SK-N-SH treated with all-trans-retinoic acid at 6 μM for 48 hours (cell line): ENCODE data around the gene P2RY1.

Source experiments
- ATAC-seq: fragments of 200-7000 bp; cut with Tn5 transposase; 3 replicates; pipeline ENCODE4 v1.9.1; 2020; ENCODE audit warnings: mild to moderate bottlenecking, moderate library complexity
- ARNTL ChIP-seq: fragments of 450-650 bp; formaldehyde crosslinking; IDR thresholded peaks from 2 replicates; pipeline ENCODE4 v1.5.0; 2020; ENCODE audit warnings: low read depth, mild to moderate bottlenecking, moderate library complexity, borderline replicate concordance
- BACH2 ChIP-seq: fragments of 250-450 bp; sonication (Bioruptor Pico); IDR thresholded peaks from 2 replicates; pipeline ENCODE4 v1.9.0; 2021; ENCODE audit warnings: mild to moderate bottlenecking, borderline replicate concordance
- CSDC2 ChIP-seq: fragments of 250-450 bp; sonication (Bioruptor Pico); IDR thresholded peaks from 2 replicates; pipeline ENCODE4 v1.5.0; 2020; ENCODE audit warnings: mild to moderate bottlenecking, moderate library complexity
- ESRRG ChIP-seq: fragments of 250-450 bp; sonication (Bioruptor Pico); IDR thresholded peaks from 2 replicates; pipeline ENCODE4 v1.6.1; 2021; ENCODE audit warnings: mild to moderate bottlenecking
- GLIS3 ChIP-seq: fragments of 250-450 bp; sonication (Bioruptor Pico); IDR thresholded peaks from 2 replicates; pipeline ENCODE4 v1.5.0; 2020; ENCODE audit warnings: mild to moderate bottlenecking, moderate library complexity
- ISL1 ChIP-seq: fragments of 250-450 bp; sonication (Bioruptor Pico); IDR thresholded peaks from 2 replicates; pipeline ENCODE4 v2.1.2; 2022; ENCODE audit warnings: mild to moderate bottlenecking, moderate library complexity
- OSR1 ChIP-seq: fragments of 250-450 bp; sonication (Bioruptor Pico); IDR thresholded peaks from 2 replicates; pipeline ENCODE4 v1.8.0; 2022; ENCODE audit warnings: moderate library complexity, mild to moderate bottlenecking, inconsistent platforms
- PPARA ChIP-seq: fragments of 250-450 bp; sonication (Bioruptor Pico); IDR thresholded peaks from 2 replicates; pipeline ENCODE4 v1.5.0; 2020; ENCODE audit warnings: mild to moderate bottlenecking, borderline replicate concordance
- RARB ChIP-seq: fragments of 250-450 bp; sonication (Bioruptor Pico); IDR thresholded peaks from 2 replicates; pipeline ENCODE4 v1.8.0; 2021; ENCODE audit warnings: mild to moderate bottlenecking, moderate library complexity
- SNAI2 ChIP-seq: fragments of 250-450 bp; sonication (Bioruptor Pico); IDR thresholded peaks from 2 replicates; pipeline ENCODE4 v1.5.0; 2020; ENCODE audit warnings: mild to moderate bottlenecking, moderate library complexity
- TCF4 ChIP-seq: fragments of 250-450 bp; sonication (Bioruptor Pico); IDR thresholded peaks from 2 replicates; pipeline ENCODE4 v1.8.0; 2021; ENCODE audit warnings: mild to moderate bottlenecking, moderate library complexity, borderline replicate concordance
- TOX ChIP-seq: fragments of 250-450 bp; sonication (Bioruptor Pico); IDR thresholded peaks from 2 replicates; pipeline ENCODE4 v1.8.0; 2021; ENCODE audit warnings: mild to moderate bottlenecking, moderate library complexity, borderline replicate concordance
- ZC3H10 ChIP-seq: fragments of 250-450 bp; sonication (Bioruptor Pico); IDR thresholded peaks from 2 replicates; pipeline ENCODE4 v1.5.1; 2021; ENCODE audit warnings: mild to moderate bottlenecking, moderate library complexity
- ZFP3 ChIP-seq: fragments of 250-450 bp; sonication (Bioruptor Pico); IDR thresholded peaks from 2 replicates; pipeline ENCODE4 v1.5.0; 2020; ENCODE audit warnings: mild to moderate bottlenecking, moderate library complexity
- ZFP30 ChIP-seq: fragments of 450-650 bp; formaldehyde crosslinking; IDR thresholded peaks from 2 replicates; pipeline ENCODE4 v1.5.0; 2022; ENCODE audit warnings: mild to moderate bottlenecking, moderate library complexity
- ZNF70 ChIP-seq: fragments of 450-650 bp; formaldehyde crosslinking; IDR thresholded peaks from 2 replicates; pipeline ENCODE4 v1.5.0; 2020; ENCODE audit warnings: mild to moderate bottlenecking, moderate library complexity
- ZNF8 ChIP-seq: fragments of 450-650 bp; formaldehyde crosslinking; IDR thresholded peaks from 2 replicates; pipeline ENCODE4 v1.5.0; 2020; ENCODE audit warnings: mild to moderate bottlenecking, moderate library complexity
- TF ChIP-seq, protein P1 (sequence below): fragments of 250-450 bp; sonication (Bioruptor Pico); IDR thresholded peaks from 2 replicates; pipeline ENCODE4 v1.5.1; 2020; ENCODE audit warnings: low read depth, mild to moderate bottlenecking, moderate library complexity
- TF ChIP-seq, protein P2 (sequence below): fragments of 250-450 bp; sonication (Bioruptor Pico); IDR thresholded peaks from 2 replicates; pipeline ENCODE4 v1.8.0; 2020; ENCODE audit warnings: mild to moderate bottlenecking, moderate library complexity, borderline replicate concordance
- TF ChIP-seq, protein P3 (sequence below): fragments of 250-450 bp; sonication (Bioruptor Pico); IDR thresholded peaks from 2 replicates; pipeline ENCODE4 v1.8.0; 2021; ENCODE audit warnings: low read depth, mild to moderate bottlenecking, moderate library complexity, borderline replicate concordance
- TF ChIP-seq, protein P4 (sequence below): fragments of 250-450 bp; sonication (Bioruptor Pico); IDR thresholded peaks from 2 replicates; pipeline ENCODE4 v1.5.0; 2020; ENCODE audit warnings: mild to moderate bottlenecking, moderate library complexity
- TF ChIP-seq, protein P5 (sequence below): fragments of 250-450 bp; sonication (Bioruptor Pico); IDR thresholded peaks from 2 replicates; pipeline ENCODE4 v1.5.1; 2021; ENCODE audit warnings: mild to moderate bottlenecking, moderate library complexity

P2RY1 gene

DNA sequence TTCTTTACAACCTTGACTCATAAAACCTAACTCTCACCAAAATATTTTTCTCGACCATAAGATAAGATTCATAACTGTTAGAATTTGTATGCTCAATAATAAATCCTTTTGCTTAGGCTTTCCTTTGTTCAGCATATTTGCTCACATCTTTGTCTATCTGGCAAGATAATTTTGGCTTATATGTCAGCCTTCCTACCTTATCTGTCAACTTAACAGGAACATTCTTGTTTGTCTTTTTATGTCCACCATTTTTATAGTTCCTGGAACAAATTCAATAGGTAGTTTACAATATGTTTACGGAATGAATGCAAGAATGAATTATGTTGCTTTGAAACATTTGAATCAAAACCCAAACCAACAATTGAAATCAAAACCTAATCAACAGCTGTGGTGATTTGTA, 41.0 kb upstream of the P2RY1 start:
- ATAC-seq = no peak
- no peak for TF ChIP-seq ZNF70
- TF ChIP-seq CSDC2 (CRISPR knock-in tag) = no peak
- TF ChIP-seq, protein P1, sequence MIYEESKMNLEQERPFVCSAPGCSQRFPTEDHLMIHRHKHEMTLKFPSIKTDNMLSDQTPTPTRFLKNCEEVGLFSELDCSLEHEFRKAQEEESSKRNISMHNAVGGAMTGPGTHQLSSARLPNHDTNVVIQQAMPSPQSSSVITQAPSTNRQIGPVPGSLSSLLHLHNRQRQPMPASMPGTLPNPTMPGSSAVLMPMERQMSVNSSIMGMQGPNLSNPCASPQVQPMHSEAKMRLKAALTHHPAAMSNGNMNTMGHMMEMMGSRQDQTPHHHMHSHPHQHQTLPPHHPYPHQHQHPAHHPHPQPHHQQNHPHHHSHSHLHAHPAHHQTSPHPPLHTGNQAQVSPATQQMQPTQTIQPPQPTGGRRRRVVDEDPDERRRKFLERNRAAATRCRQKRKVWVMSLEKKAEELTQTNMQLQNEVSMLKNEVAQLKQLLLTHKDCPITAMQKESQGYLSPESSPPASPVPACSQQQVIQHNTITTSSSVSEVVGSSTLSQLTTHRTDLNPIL (CRISPR knock-in tag) = no peak
- no peak for TF ChIP-seq TOX
- TF ChIP-seq PPARA (CRISPR knock-in tag) = no peak
- TF ChIP-seq ZFP3 (CRISPR knock-in tag) = no peak
- TF ChIP-seq BACH2 (CRISPR knock-in tag) = no peak
- TF ChIP-seq, protein P2, sequence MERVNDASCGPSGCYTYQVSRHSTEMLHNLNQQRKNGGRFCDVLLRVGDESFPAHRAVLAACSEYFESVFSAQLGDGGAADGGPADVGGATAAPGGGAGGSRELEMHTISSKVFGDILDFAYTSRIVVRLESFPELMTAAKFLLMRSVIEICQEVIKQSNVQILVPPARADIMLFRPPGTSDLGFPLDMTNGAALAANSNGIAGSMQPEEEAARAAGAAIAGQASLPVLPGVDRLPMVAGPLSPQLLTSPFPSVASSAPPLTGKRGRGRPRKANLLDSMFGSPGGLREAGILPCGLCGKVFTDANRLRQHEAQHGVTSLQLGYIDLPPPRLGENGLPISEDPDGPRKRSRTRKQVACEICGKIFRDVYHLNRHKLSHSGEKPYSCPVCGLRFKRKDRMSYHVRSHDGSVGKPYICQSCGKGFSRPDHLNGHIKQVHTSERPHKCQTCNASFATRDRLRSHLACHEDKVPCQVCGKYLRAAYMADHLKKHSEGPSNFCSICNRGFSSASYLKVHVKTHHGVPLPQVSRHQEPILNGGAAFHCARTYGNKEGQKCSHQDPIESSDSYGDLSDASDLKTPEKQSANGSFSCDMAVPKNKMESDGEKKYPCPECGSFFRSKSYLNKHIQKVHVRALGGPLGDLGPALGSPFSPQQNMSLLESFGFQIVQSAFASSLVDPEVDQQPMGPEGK (CRISPR knock-in tag) = no peak
- no peak for TF ChIP-seq ZC3H10 (CRISPR knock-in tag)
- TF ChIP-seq, protein P3, sequence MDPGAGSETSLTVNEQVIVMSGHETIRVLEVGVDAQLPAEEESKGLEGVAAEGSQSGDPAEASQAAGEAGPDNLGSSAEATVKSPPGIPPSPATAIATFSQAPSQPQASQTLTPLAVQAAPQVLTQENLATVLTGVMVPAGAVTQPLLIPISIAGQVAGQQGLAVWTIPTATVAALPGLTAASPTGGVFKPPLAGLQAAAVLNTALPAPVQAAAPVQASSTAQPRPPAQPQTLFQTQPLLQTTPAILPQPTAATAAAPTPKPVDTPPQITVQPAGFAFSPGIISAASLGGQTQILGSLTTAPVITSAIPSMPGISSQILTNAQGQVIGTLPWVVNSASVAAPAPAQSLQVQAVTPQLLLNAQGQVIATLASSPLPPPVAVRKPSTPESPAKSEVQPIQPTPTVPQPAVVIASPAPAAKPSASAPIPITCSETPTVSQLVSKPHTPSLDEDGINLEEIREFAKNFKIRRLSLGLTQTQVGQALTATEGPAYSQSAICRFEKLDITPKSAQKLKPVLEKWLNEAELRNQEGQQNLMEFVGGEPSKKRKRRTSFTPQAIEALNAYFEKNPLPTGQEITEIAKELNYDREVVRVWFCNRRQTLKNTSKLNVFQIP = no peak
- no peak for TF ChIP-seq ZNF8 (CRISPR knock-in tag)
- TF ChIP-seq RARB (CRISPR knock-in tag) = no peak
- TF ChIP-seq, protein P4, sequence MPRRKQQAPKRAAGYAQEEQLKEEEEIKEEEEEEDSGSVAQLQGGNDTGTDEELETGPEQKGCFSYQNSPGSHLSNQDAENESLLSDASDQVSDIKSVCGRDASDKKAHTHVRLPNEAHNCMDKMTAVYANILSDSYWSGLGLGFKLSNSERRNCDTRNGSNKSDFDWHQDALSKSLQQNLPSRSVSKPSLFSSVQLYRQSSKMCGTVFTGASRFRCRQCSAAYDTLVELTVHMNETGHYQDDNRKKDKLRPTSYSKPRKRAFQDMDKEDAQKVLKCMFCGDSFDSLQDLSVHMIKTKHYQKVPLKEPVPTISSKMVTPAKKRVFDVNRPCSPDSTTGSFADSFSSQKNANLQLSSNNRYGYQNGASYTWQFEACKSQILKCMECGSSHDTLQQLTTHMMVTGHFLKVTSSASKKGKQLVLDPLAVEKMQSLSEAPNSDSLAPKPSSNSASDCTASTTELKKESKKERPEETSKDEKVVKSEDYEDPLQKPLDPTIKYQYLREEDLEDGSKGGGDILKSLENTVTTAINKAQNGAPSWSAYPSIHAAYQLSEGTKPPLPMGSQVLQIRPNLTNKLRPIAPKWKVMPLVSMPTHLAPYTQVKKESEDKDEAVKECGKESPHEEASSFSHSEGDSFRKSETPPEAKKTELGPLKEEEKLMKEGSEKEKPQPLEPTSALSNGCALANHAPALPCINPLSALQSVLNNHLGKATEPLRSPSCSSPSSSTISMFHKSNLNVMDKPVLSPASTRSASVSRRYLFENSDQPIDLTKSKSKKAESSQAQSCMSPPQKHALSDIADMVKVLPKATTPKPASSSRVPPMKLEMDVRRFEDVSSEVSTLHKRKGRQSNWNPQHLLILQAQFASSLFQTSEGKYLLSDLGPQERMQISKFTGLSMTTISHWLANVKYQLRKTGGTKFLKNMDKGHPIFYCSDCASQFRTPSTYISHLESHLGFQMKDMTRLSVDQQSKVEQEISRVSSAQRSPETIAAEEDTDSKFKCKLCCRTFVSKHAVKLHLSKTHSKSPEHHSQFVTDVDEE = no peak
- TF ChIP-seq ZFP30 = no peak

DNA sequence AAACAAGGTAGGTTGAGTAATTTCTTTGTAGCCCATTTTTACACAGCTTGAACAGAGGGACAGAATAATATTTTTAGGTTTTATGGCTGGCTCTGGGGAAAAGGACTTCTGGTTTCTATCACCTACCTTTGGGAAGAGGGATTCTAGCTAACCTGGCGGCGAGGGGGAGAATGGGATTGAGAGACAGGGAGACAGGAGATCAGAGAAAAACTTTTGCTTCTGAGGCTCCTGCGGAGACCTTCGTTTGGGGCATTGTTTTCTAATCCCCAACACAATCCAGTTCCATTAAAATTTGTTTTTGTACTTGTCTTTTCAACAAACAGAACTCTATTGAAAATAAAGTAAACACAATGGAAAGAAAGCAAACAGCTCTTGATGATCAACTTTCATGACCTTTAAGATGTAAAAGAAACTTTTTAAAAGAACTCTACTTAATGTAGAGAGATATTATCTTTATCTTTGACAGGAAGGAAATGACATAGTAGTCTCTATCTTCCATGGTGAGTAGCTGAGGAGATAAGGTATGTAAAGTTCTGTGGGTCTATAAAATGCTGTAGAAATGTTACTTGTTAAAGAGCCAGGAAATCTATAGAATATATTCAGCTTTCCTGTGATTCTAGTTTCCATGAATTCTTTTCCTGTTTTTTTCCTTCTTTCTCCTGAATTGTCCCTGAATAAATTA, 37.0 kb upstream of the P2RY1 start:
- no peak for ATAC-seq
- TF ChIP-seq TCF4 (CRISPR knock-in tag) (no peak), RARB (CRISPR knock-in tag) (no peak), ISL1 (CRISPR knock-in tag) (no peak), BACH2 (CRISPR knock-in tag) (no peak), TOX (no peak), CSDC2 (CRISPR knock-in tag) (no peak), GLIS3 (no peak), ZNF70 (no peak), ZFP3 (CRISPR knock-in tag) (no peak), ZC3H10 (CRISPR knock-in tag) (no peak), ARNTL (CRISPR knock-in tag) (no peak), OSR1 (no peak), ESRRG (no peak), SNAI2 (CRISPR knock-in tag) (no peak), ZNF8 (CRISPR knock-in tag) (no peak), PPARA (CRISPR knock-in tag) (no peak)
- TF ChIP-seq, protein P5, sequence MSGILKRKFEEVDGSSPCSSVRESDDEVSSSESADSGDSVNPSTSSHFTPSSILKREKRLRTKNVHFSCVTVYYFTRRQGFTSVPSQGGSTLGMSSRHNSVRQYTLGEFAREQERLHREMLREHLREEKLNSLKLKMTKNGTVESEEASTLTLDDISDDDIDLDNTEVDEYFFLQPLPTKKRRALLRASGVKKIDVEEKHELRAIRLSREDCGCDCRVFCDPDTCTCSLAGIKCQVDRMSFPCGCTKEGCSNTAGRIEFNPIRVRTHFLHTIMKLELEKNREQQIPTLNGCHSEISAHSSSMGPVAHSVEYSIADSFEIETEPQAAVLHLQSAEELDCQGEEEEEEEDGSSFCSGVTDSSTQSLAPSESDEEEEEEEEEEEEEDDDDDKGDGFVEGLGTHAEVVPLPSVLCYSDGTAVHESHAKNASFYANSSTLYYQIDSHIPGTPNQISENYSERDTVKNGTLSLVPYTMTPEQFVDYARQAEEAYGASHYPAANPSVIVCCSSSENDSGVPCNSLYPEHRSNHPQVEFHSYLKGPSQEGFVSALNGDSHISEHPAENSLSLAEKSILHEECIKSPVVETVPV (CRISPR knock-in tag) = no peak
- TF ChIP-seq, protein P1 (CRISPR knock-in tag) = no peak
- TF ChIP-seq, protein P2 (CRISPR knock-in tag) = no peak
- TF ChIP-seq, protein P4 = no peak
